Anterior cingulate cortex (tissue), 58 donors: ENCODE results near the gene DCAF10.
"Not testable (repeated sequence)": the region's sequence is repeated elsewhere in the genome, so short reads cannot be mapped to it uniquely, and the experiment has no call there.

Experiments used
- DNase-seq, 58 donors: peaks; one replicate each; lab custom pipeline; 2025; lab: John Stamatoyannopoulos, UW

The DCAF10 gene

GRCh38 chr9:37906312-37907239 is 106.0 kb downstream of the DCAF10 start:
- DNase-seq: no peak

- no peak for DNase-seq
Observed at GRCh38 chr9:37908283-37908682, 107.7 kb downstream of the DCAF10 start.

GRCh38 chr9:37908698-37909186 is 108.1 kb downstream of the DCAF10 start:
- no peak for DNase-seq

DNA sequence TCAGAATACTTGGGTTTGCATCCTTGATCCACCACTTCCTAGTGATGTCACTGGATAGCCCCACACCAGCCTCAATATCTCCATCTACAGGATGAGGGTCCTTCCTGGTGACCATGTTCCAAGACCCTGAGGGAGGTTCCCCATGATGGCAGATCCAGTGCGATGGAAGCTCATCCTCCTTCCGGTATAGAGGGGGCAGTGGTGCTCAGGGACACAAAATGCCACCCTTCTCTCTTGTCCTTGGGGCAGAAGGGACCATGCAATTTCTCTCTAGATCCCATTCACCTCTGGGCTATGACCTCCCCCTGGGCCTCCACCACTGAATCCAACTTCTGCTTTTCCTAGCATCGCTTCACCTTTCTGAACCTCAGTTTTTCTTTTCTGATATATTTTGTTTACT is 108.7 kb downstream of the DCAF10 start:
- DNase-seq: no peak

DNA sequence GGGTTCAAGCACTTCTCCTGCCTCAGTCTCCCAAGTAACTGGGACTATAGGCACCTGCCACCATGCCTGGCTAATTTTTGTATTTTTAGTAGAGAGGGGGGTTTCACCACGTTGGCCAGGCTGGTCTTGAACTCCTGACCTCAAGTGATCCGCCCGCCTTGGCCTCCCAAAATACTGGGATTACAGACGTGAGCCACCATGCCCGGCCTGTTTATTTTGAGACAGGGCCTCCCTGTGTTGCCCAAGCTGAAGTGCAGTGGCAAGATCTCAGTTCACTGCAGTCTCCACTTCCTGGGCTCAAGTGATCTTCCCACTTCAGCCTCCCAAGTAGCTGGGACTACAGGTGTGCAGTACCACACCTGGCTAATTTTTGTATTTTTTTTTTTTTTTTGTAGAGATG is 109.2 kb downstream of the DCAF10 start:
- not testable (repeated sequence) for DNase-seq

- DNase-seq: no peak
Observed at GRCh38 chr9:37910271-37910670, 109.7 kb downstream of the DCAF10 start.

GRCh38 chr9:37911271-37911681 is 110.7 kb downstream of the DCAF10 start:
- no peak for DNase-seq

- peak in 56 of 58 donors; percentile 45 to 93 (median 82) for DNase-seq
Observed at GRCh38 chr9:37913480-37914153, 113.0 kb downstream of the DCAF10 start.

GRCh38 chr9:37914154-37914551 is 113.6 kb downstream of the DCAF10 start:
- DNase-seq: no peak

DNA sequence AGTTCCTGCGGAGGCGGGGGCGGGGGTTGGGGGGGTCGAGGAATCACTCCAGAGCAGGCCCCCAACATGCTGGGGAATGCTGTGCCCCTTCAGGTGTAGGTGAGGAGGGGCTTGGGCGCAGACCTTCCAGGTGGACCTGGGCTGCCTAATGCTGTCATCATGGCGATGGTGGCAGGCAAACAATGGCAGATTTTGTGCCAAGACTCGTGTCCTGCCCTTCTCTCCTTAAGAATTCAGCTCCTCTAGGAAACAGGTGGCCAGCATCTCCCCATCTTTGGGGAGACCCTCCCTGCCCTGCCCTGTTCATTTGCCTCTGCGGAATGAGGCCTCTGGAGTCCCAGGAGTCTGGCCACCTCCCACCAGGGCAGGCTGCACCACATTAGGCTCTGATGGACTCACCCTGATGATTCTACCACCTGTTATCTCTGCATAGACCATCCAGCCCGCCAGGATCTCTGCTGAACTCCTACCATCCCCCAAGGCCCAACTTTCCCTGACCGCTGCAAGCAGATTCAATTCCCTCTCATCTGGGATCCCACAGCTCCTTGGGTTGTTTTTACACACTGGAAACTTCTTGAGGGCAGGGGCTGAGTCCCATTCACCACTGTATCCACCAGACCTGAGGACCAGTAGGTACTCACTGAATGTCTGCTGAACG is 114.2 kb downstream of the DCAF10 start:
- DNase-seq: no peak

DNA sequence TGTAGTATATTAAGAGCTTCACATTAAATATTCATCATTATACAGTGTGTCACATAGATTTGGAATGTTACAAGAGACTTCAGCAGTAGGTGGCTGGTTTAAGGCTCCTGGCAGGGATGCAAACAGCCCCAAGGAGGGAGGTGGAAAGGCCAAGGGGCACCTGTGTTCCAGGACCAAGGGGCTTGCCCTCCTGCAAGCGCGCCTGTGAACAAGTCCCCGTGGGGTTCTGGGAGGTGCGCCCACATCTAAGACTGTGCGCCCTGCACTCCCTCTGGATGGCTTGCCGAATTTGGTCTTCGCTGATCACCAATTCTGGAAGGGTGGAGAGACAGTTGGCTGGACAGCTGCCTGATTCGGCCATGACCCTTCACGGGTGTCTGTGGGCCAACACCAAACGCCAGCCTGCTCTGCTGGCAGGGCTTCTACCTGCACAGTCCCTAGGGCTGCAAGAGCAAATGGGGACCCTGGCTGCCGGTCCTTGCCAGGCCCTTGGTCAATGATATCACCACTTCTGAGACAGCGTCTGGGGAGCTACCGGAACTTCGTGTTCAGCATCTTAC is 115.4 kb downstream of the DCAF10 start:
- DNase-seq: peak in 1 of 58 donors; percentile 54

DNA sequence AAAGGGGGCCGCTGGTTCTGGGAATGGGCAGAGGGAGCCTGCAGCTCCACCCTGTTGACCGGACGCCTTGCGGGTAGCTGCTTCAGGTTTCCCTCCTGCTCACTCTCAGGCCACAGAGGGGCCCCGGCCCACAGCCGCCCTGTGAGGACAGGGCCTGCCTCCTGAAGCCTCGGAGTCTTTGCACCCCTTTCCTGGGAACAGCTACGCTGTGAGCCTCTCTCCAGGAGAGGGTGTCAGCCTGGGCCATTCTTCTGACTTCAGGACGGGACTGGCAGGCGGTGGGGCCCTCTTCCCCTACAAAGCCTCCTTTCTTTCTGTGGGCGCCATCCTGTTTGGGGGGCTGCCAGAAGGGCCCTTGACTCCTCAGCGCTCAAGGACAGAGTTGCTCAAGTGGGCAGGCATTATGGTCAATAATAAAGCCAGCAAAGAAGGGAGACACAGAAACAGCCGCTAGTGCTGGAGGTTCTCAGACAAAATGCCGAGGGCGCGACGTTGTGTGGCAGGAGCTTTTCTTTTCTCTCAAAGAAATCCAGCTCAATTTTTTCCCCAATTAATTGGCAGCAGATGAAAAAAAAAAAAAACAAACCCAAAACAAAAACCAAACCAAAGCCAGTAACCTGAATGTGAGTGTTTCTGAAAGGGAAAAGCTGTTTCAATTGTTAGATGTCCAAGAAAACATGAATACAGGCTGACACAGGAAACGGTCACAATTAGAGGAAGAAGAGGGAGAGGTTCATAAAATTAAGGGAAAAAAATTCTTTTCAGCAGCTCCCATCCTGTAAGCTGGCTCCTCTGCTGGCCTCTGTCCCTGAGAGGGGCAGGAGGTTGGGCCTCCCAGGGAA is 116.1 kb downstream of the DCAF10 start:
- peak in 39 of 58 donors; percentile 17 to 79 (median 48) for DNase-seq
